DOHH2 (cell line): ENCODE measurements around the gene SNRPA1.

ENCODE experiments used
- H3F3A ChIP-seq: fragments of 200-600 bp; sonication (generic), shearing (Covaris generic); 2 replicates; pipeline ENCODE4 v1.6.0; 2016; ENCODE audit warnings: antibody characterized with exemption, mild to moderate bottlenecking; ENCODE audit not compliant: control insufficient read depth, insufficient read depth
- H3K27ac ChIP-seq: fragments of 200-600 bp; sonication (generic); 2 replicates; pipeline ENCODE4 v1.5.1; 2014; ENCODE audit warnings: low read depth, mild to moderate bottlenecking, low read length, moderate library complexity
- H3K27me3 ChIP-seq: fragments of 200-600 bp; sonication (generic); 2 replicates; pipeline ENCODE4 v1.6.1; 2014; ENCODE audit warnings: mild to moderate bottlenecking, low read length, mixed read lengths; ENCODE audit not compliant: control insufficient read depth
- H3K36me3 ChIP-seq: fragments of 200-600 bp; sonication (generic); 2 replicates; pipeline ENCODE4 v1.6.1; 2014; ENCODE audit warnings: mild to moderate bottlenecking, low read length, moderate library complexity, mixed read lengths; ENCODE audit not compliant: control insufficient read depth
- H3K4me1 ChIP-seq: fragments of 200-600 bp; sonication (generic); 2 replicates; pipeline ENCODE4 v1.6.1; 2014; ENCODE audit warnings: mild to moderate bottlenecking, low read length, mixed read lengths; ENCODE audit not compliant: control insufficient read depth
- H3K4me2 ChIP-seq: fragments of 200-600 bp; sonication (generic); 2 replicates; pipeline ENCODE4 v1.6.0; 2014; ENCODE audit warnings: mild to moderate bottlenecking, low read length, moderate library complexity
- H3K4me3 ChIP-seq: fragments of 200-600 bp; sonication (generic); 2 replicates; pipeline ENCODE4 v1.5.1; 2014; ENCODE audit warnings: mild to moderate bottlenecking, low read length, mixed read lengths
- H3K79me2 ChIP-seq: fragments of 200-600 bp; sonication (generic); 2 replicates; pipeline ENCODE4 v1.6.1; 2014; ENCODE audit warnings: mild to moderate bottlenecking, low read length, mixed read lengths; ENCODE audit not compliant: control insufficient read depth
- H3K9me2 ChIP-seq: fragments of 200-600 bp; sonication (generic); replicated peaks from 2 replicates; pipeline ENCODE4 v1.6.1; 2014; ENCODE audit warnings: mild to moderate bottlenecking, low read length, mixed read lengths; ENCODE audit not compliant: control insufficient read depth
- H3K9me3 ChIP-seq: fragments of 200-600 bp; sonication (generic); 2 replicates; pipeline ENCODE4 v1.6.1; 2014; ENCODE audit warnings: antibody characterized with exemption, low read length, mixed read lengths; ENCODE audit not compliant: control insufficient read depth, insufficient read depth
- H4K20me1 ChIP-seq: fragments of 200-600 bp; sonication (generic); 2 replicates; pipeline ENCODE4 v1.6.0; 2014; ENCODE audit warnings: low read depth, mild to moderate bottlenecking, antibody characterized with exemption, low read length, moderate library complexity; ENCODE audit not compliant: control insufficient read depth, insufficient read depth
- EZH2phosphoT487 ChIP-seq: fragments of 200-600 bp; sonication (generic); IDR thresholded peaks from 2 replicates; pipeline ENCODE4 v1.6.1; 2017; ENCODE audit warnings: borderline replicate concordance, mild to moderate bottlenecking, antibody characterized with exemption, low read length, moderate library complexity, mixed read lengths
- TF ChIP-seq, protein P1 (sequence below): fragments of 200-600 bp; sonication (generic); IDR thresholded peaks from one replicate; pipeline ENCODE4 v1.5.1; 2014; ENCODE audit warnings: antibody characterized with exemption, mild to moderate bottlenecking, low read depth, low read length; ENCODE audit not compliant: poor library complexity, severe bottlenecking

Gene SNRPA1

DNA sequence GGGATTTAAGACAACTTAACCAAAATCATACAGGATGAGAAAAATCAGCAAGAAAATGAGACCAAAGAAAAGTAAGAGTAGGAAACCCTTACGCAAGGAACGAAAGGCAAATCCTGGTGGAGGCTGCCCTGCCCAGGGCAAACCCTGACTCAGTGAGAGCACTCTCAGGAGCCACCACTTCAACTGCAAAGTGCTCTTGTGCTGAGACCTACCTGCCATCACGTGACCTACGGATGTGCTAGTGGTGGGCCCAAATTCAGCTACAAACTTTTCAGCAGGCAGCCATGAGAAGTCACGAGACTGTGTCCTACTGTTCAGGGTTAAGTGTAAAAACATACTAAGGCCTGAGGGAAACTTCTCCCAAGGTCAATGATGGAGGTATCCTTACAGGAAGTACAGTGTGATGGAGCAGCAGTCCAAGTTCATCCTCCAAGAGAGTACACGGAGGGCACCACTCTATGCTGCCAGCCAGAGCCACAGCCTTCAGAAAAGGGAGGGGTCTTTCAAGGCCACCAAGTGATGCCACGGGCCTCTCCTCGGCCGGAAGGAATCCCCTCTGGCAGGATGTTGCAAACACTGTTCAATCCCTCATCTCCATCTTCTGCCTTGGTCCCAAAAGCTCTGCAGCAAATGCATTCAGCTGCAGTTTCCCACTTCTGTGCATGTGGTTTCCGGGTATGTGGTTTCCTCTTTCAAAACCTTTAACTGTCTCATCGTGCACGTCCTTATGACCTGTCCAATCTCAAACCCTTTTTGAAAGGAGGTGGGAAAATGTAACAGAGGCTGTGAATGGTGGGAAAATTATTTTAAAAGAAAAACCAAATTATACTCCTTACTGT, 52.7 kb downstream of the SNRPA1 start:
- Histone ChIP-seq H3K4me1 (peaks cover 59% of the 10 kb centered on the region), H3K4me3 (peak overlapping the region; percentile 44), H3K79me2 (peaks cover 95% of the 10 kb centered on the region), H3K9me3 (no peaks in the 10 kb centered on the region), H3K36me3 (peaks cover 8% of the 10 kb centered on the region), H4K20me1 (peaks cover 31% of the 10 kb centered on the region), H3K9me2 (no peaks in the 10 kb centered on the region), H3K27ac (peak overlapping the region; percentile 26; the same call in 1 of the 2 replicates), H3F3A (peaks cover 7% of the 10 kb centered on the region; the same call in 1 of the 2 replicates), H3K27me3 (no peaks in the 10 kb centered on the region), H3K4me2 (peak overlapping the region; percentile 59)
- TF ChIP-seq, protein P1, sequence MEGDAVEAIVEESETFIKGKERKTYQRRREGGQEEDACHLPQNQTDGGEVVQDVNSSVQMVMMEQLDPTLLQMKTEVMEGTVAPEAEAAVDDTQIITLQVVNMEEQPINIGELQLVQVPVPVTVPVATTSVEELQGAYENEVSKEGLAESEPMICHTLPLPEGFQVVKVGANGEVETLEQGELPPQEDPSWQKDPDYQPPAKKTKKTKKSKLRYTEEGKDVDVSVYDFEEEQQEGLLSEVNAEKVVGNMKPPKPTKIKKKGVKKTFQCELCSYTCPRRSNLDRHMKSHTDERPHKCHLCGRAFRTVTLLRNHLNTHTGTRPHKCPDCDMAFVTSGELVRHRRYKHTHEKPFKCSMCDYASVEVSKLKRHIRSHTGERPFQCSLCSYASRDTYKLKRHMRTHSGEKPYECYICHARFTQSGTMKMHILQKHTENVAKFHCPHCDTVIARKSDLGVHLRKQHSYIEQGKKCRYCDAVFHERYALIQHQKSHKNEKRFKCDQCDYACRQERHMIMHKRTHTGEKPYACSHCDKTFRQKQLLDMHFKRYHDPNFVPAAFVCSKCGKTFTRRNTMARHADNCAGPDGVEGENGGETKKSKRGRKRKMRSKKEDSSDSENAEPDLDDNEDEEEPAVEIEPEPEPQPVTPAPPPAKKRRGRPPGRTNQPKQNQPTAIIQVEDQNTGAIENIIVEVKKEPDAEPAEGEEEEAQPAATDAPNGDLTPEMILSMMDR: no peak
- no peak for TF ChIP-seq EZH2phosphoT487

DNA sequence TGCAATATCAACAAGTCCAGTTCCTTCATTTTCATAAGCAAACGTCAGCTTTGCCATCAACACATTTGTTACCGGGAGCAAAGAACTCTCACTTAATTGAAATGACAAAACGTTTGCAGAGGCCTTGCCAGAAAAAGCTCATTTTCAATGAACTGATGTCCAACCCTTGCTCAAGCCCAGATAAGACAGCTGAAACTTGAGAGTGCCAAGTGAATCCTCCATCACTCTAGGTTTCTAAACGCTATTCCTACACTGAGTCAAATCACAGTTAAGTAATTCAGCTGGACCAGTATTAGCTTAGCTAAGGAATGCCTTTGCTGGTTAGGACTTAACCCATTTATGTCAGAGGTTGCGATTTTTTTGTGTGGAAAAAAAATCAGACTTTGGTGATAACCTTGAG, 54.7 kb downstream of the SNRPA1 start:
- Histone ChIP-seq H3K27me3 (no peaks in the 10 kb centered on the region), H3K4me2 (no peak overlapping the region)

DNA sequence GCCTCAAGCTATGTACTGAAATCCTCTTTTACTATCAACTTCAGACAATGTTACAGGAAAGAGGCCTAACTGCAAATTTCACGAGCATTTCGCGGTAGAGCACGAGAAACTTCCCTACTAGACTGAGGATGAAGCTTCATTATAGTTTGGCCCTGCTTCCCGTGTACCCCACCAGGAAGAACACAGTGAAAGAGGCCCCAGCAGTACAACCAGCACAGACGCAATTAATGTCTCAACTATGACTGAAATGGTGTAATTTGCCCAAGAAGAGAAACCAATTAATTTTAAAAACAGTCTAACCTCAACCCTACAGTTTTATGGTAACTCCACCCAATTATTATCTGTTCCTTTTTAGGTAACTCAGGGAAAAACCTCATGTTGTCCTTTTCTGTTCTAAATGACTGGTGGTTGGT, 55.3 kb downstream of the SNRPA1 start:
- peaks cover 83% of the 10 kb centered on the region for H3K79me2 ChIP-seq
- H4K20me1 ChIP-seq: peaks cover 22% of the 10 kb centered on the region
- no peaks in the 10 kb centered on the region for H3K9me2 ChIP-seq
- peaks cover 13% of the 10 kb centered on the region for H3K36me3 ChIP-seq
- no peak for TF ChIP-seq EZH2phosphoT487
- TF ChIP-seq, protein P1: no peak
- H3K27ac ChIP-seq: no peak overlapping the region
- peaks cover 34% of the 10 kb centered on the region for H3K4me1 ChIP-seq
- H3F3A ChIP-seq: peaks cover 3% of the 10 kb centered on the region; the same call in 1 of the 2 replicates
- H3K4me2 ChIP-seq: no peak overlapping the region
- H3K4me3 ChIP-seq: no peak overlapping the region
- no peaks in the 10 kb centered on the region for H3K9me3 ChIP-seq
- H3K27me3 ChIP-seq: no peaks in the 10 kb centered on the region

More for the DNA sequence above, 54.7 kb downstream of the SNRPA1 start:
- Histone ChIP-seq H3K4me1 (peaks cover 39% of the 10 kb centered on the region), H3K36me3 (peaks cover 8% of the 10 kb centered on the region), H3K9me2 (no peaks in the 10 kb centered on the region), H3K79me2 (peaks cover 87% of the 10 kb centered on the region), H3K9me3 (no peaks in the 10 kb centered on the region), H3K4me3 (no peak overlapping the region), H3F3A (peaks cover 3% of the 10 kb centered on the region; the same call in 1 of the 2 replicates), H4K20me1 (peaks cover 22% of the 10 kb centered on the region), H3K27ac (no peak overlapping the region)
- TF ChIP-seq, protein P1: no peak
- TF ChIP-seq EZH2phosphoT487: no peak
